IMR-90 (cell line): ENCODE data around the gene ZNF534. TPM values are rescaled to one million over a fixed set of nuclear protein-coding genes. Genes with fewer than 3 reads are reported as not detected.

Experiments used
- ATAC-seq: fragments of 200-7000 bp; cut with Tn5 transposase; 2 replicates; pipeline ENCODE4 v1.9.1; 2020; ENCODE audit warnings: low read depth, mild to moderate bottlenecking, moderate library complexity
- BruUV-seq: library from RNA; stranded (reverse); fragments of 400-500 nt; replicated peaks from 2 replicates; lab custom pipeline; 2021; lab: Mats Ljungman, UMichigan
- CTCF ChIA-PET: fragments of 300-600 bp; formaldehyde crosslinking; extraction: SDS; loops from one replicate; lab custom pipeline; 2021; ENCODE audit warnings: antibody characterized with exemption; lab: Yijun Ruan, JAX
- POLR2A ChIA-PET: fragments of 300-600 bp; sonication (Branson Sonifier 250); formaldehyde crosslinking; loops from one replicate; lab custom pipeline; 2022; ENCODE audit warnings: antibody characterized with exemption; ENCODE audit not compliant: unreplicated experiment; lab: Charles Lee
- DNase-seq: peaks from one replicate; pipeline ENCODE4 v3.0.0; 2013
- H2AFZ ChIP-seq: replicated peaks from 2 replicates; pipeline ENCODE3; 2013; ENCODE audit warnings: low read length, mild to moderate bottlenecking; ENCODE audit not compliant: poor library complexity
- H2AK5ac ChIP-seq: 2 replicates; pipeline ENCODE4 v1.6.1; 2013; ENCODE audit warnings: low read depth, low read length, inconsistent platforms
- H2AK9ac ChIP-seq: replicated peaks from 2 replicates; pipeline ENCODE3; 2013; ENCODE audit warnings: mild to moderate bottlenecking, low read depth, low read length, moderate library complexity; ENCODE audit not compliant: poor library complexity
- H2BK120ac ChIP-seq: 2 replicates; pipeline ENCODE4 v1.6.1; 2013; ENCODE audit warnings: low read depth, low read length, inconsistent platforms
- H2BK15ac ChIP-seq: 3 replicates; pipeline ENCODE4 v1.6.1; 2013; ENCODE audit warnings: low read depth, low read length, inconsistent platforms
- H2BK20ac ChIP-seq: 2 replicates; pipeline ENCODE4 v1.6.1; 2013; ENCODE audit warnings: low read depth, mild to moderate bottlenecking, inconsistent platforms, low read length, moderate library complexity
- H2BK5ac ChIP-seq: 2 replicates; pipeline ENCODE4 v1.6.1; 2013; ENCODE audit warnings: mild to moderate bottlenecking, low read depth, low read length, inconsistent platforms; ENCODE audit not compliant: poor library complexity, severe bottlenecking
- H3K14ac ChIP-seq: replicated peaks from 2 replicates; pipeline ENCODE4 v1.6.1; 2013; ENCODE audit warnings: low read depth, low read length, inconsistent platforms
- H3K18ac ChIP-seq: 2 replicates; pipeline ENCODE4 v1.6.1; 2013; ENCODE audit warnings: low read depth, low read length, control low read depth
- H3K23ac ChIP-seq: 2 replicates; pipeline ENCODE4 v1.6.1; 2013; ENCODE audit warnings: low read depth, low read length, inconsistent platforms
- H3K27ac ChIP-seq: 2 replicates; pipeline ENCODE4 v1.5.1; 2013; ENCODE audit warnings: mild to moderate bottlenecking, control low read depth, low read length; ENCODE audit not compliant: insufficient read depth
- H3K27me3 ChIP-seq: 2 replicates; pipeline ENCODE4 v1.6.1; 2013; ENCODE audit warnings: low read length; ENCODE audit not compliant: control insufficient read depth, insufficient read depth
- H3K36me3 ChIP-seq: 2 replicates; pipeline ENCODE4 v1.6.1; 2013; ENCODE audit warnings: low read length, mixed read lengths; ENCODE audit not compliant: control insufficient read depth, insufficient read depth
- H3K4ac ChIP-seq: 2 replicates; pipeline ENCODE4 v1.6.1; 2013; ENCODE audit warnings: low read depth, low read length, inconsistent platforms
- H3K4me1 ChIP-seq: 2 replicates; pipeline ENCODE4 v1.6.1; 2013; ENCODE audit warnings: low read length, mixed read lengths; ENCODE audit not compliant: control insufficient read depth, insufficient read depth
- H3K4me2 ChIP-seq: 2 replicates; pipeline ENCODE4 v1.6.1; 2013; ENCODE audit warnings: low read depth, mild to moderate bottlenecking, control low read depth, low read length, moderate library complexity
- H3K4me3 ChIP-seq: 2 replicates; pipeline ENCODE4 v1.5.1; 2013; ENCODE audit warnings: low read depth, mild to moderate bottlenecking, control low read depth, low read length, moderate library complexity; ENCODE audit not compliant: insufficient read depth
- H3K56ac ChIP-seq: 2 replicates; pipeline ENCODE4 v1.6.1; 2013; ENCODE audit warnings: low read length, inconsistent platforms; ENCODE audit not compliant: insufficient read depth; ENCODE audit errors: extremely low read depth
- H3K79me1 ChIP-seq, 2 experiments: 2 replicates each; pipeline ENCODE4 v1.6.1; 2013; ENCODE audit warnings: low read length in 2 of 2, inconsistent platforms in 1 of 2, low read depth in 1 of 2
- H3K9ac ChIP-seq: 2 replicates; pipeline ENCODE4 v1.6.1; 2013; ENCODE audit warnings: low read depth, low read length, control low read depth
- H3K9me1 ChIP-seq: 2 replicates; pipeline ENCODE4 v1.6.1; 2013; ENCODE audit warnings: low read length, inconsistent platforms; ENCODE audit not compliant: insufficient read depth
- H3K9me3 ChIP-seq: 2 replicates; pipeline ENCODE4 v1.6.1; 2013; ENCODE audit warnings: low read length; ENCODE audit not compliant: control insufficient read depth, insufficient read depth
- H4K20me1 ChIP-seq: 2 replicates; pipeline ENCODE4 v1.6.1; 2013; ENCODE audit warnings: low read length, inconsistent platforms; ENCODE audit not compliant: insufficient read depth
- H4K5ac ChIP-seq: 2 replicates; pipeline ENCODE4 v1.6.1; 2013; ENCODE audit warnings: mild to moderate bottlenecking, low read depth, low read length, control low read depth
- H4K8ac ChIP-seq, 2 experiments: 2 replicates each; pipeline ENCODE4 v1.6.1; 2013; ENCODE audit warnings: low read depth in 2 of 2, low read length in 2 of 2, control low read depth in 1 of 2, inconsistent platforms in 1 of 2
- H4K91ac ChIP-seq: 2 replicates; pipeline ENCODE4 v1.6.1; 2013; ENCODE audit warnings: low read depth, low read length, inconsistent platforms; ENCODE audit not compliant: insufficient read depth
- BHLHE40 ChIP-seq: fragments of 150-350 bp; IDR thresholded peaks from 2 replicates; pipeline ENCODE4 v1.6.1; 2016; ENCODE audit warnings: mild to moderate bottlenecking, low read depth, low read length
- MAFK ChIP-seq: IDR thresholded peaks from 2 replicates; pipeline ENCODE4 v1.6.1; 2012; ENCODE audit warnings: low read depth, low read length, improper control_type of control experiment
- MAZ ChIP-seq: IDR thresholded peaks from 2 replicates; pipeline ENCODE4 v1.6.1; 2012; ENCODE audit warnings: low read depth, mild to moderate bottlenecking, low read length, improper control_type of control experiment, moderate library complexity, borderline replicate concordance
- POLR2A ChIP-seq: IDR thresholded peaks from 2 replicates; pipeline ENCODE4 v1.6.1; 2012; ENCODE audit warnings: mild to moderate bottlenecking, low read depth, low read length
- RAD21 ChIP-seq: IDR thresholded peaks from 2 replicates; pipeline ENCODE4 v1.6.1; 2012; ENCODE audit warnings: low read length, improper control_type of control experiment
- WGBS, 2 experiments: methylation state at CpG; one replicate each; pipeline versions ENCODE4 v1.1.5 to v1.1.7; 2013; ENCODE audit warnings: missing lambda C conversion rate in 2 of 2; ENCODE audit not compliant: insufficient read length in 1 of 2; ENCODE audit errors: extremely low coverage in 2 of 2; 5-methylcytosine and 5-hydroxymethylcytosine counted together
- dilution Hi-C: fragments of 300-500 bp; cut with HindIII; formaldehyde crosslinking; loops from one replicate; pipeline ENCODE4 v1.14.3; 2018; ENCODE audit warnings: low sequenced_read_pairs; ENCODE audit not compliant: unreplicated experiment
- in situ Hi-C: fragments of 300-500 bp; cut with MboI; formaldehyde crosslinking; loops from 3 replicates; pipeline ENCODE4 v1.14.3; 2019; ENCODE audit warnings: low sequenced_read_pairs, inconsistent platforms, mixed read lengths
- intact Hi-C: fragments of 100-400 bp; cut with micrococcal nuclease; formaldehyde crosslinking; loops from 2 replicates; pipeline ENCODE4 v1.10.0; 2022
- polyA plus RNA-seq, 3 experiments: library from polyadenylated mRNA; depleted of rRNA; stranded (reverse); fragments of >200 nt; gene quantifications; 2 replicates each; pipeline ENCODE4 v1.2.3, GENCODE V29; 2012; ENCODE audit warnings: low replicate concordance in 1 of 3
- total RNA-seq: library from RNA; depleted of rRNA; stranded (reverse); fragments of >200 nt; gene quantifications from 2 replicates; pipeline ENCODE4 v1.2.3, GENCODE V29; 2012

ZNF534 gene
- total and polyA plus RNA-seq, 2 of the 4 experiments (the other 2 are of a cell fraction), result not detected

- WGBS, 2 experiments, result no CpG with 5 or more reads among the region's 41 CpGs
- DNase-seq (no peak), ATAC-seq (no peak)
- ChIA-PET CTCF (no interaction called here), POLR2A (no interaction called here)
- Histone ChIP-seq H2BK15ac (no peak overlapping the region), H4K91ac (no peak overlapping the region), H3K9ac (no peak overlapping the region), H3K27me3 (no peaks in the 10 kb centered on the region), H3K4me2 (peak overlapping the region; percentile 22; the same call in 1 of the 2 replicates), H2BK120ac (no peak overlapping the region), H2BK5ac (no peak overlapping the region), H4K8ac (no peak overlapping the region), H3K14ac (no peak overlapping the region), H3K27ac (no peak overlapping the region), H2AFZ (peak overlapping the region; percentile 70), H3K23ac (no peak overlapping the region), H3K79me1 (peaks cover 0 to 6% of the 10 kb centered on the region in 2 experiments; a peak in 1 of 4 replicates), H3K18ac (no peak overlapping the region), H3K56ac (no peak overlapping the region), H4K20me1 (no peaks in the 10 kb centered on the region), H3K4ac (no peak overlapping the region), H3K4me3 (no peak overlapping the region), H3K4me1 (no peaks in the 10 kb centered on the region), H4K5ac (no peak overlapping the region), H2BK20ac (no peak overlapping the region), H2AK5ac (no peak overlapping the region), H3K36me3 (peaks cover 2% of the 10 kb centered on the region; the same call in 1 of the 2 replicates), H3K9me3 (peaks cover 30% of the 10 kb centered on the region), H2AK9ac (no peak overlapping the region), H3K9me1 (no peaks in the 10 kb centered on the region)
- intact Hi-C loops (no loop called here), in situ Hi-C loops (no loop called here), dilution Hi-C loops (no loop called here)
- no peak for TF ChIP-seq RAD21
- no peak for TF ChIP-seq MAZ
- TF ChIP-seq BHLHE40, result no peak
- no peak for TF ChIP-seq MAFK
- TF ChIP-seq POLR2A, result no peak
- no TSS peak for BruUV-seq
These were observed 22.3 kb downstream of the ZNF534 start for GRCh38 chr19:52451241-52451640.
